ENCODE results near the gene LHFPL3. TPM values are rescaled to one million over a fixed set of nuclear protein-coding genes. Genes with fewer than 3 reads are reported as not detected.
"Not testable (repeated sequence)": the region's sequence is repeated elsewhere in the genome, so short reads cannot be mapped to it uniquely, and the experiment has no call there.

Gene LHFPL3
- not detected in 2 replicates for total RNA-seq

GRCh38 chr7:104328296-104328969, at the start of gene LHFPL3:
TSS of gene LHFPL3 (plus strand) at chr7:104328603.
- DNase-seq (ENCODE audit: low read depth in 2 of 2), result no peak

DNA sequence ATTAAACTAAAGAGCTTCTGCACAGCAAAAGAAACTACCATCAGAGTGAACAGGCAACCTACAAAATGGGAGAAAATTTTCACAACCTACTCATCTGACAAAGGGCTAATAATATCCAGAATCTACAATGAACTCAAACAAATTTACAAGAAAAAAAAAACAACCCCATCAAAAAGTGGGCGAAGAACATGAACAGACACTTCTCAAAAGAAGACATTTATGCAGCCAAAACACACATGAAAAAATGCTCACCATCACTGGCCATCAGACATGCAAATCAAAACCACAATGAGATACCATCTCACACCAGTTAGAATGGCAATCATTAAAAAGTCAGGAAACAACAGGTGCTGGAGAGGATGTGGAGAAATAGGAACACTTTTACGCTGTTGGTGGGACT, 46.7 kb upstream of the LHFPL3 start:
- not testable (repeated sequence) for DNase-seq (ENCODE audit: low read depth in 2 of 2)

GRCh38 chr7:104286839-104287238, 41.6 kb upstream of the LHFPL3 start:
- no peak for DNase-seq (ENCODE audit: low read depth in 2 of 2)

DNA sequence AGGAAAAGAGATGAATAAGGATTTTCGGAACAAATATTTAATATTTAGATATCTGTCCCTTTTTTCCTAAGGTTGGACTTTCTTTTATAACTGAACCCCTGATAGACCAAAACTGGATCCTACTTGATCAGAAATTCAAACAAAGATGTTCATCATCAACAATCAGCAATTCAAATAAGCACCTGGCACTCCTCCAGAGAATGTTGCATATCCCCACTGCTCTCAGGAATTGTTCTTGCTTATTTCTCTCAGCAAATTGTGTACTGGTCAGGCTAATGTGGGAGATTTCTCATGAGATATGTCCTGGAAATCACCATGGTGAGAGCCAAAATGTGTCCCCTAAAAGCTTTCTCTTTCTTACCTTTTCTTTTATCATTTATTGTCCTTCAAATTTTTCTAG, 40.3 kb upstream of the LHFPL3 start:
- no peak for DNase-seq (ENCODE audit: low read depth in 2 of 2)

- DNase-seq (ENCODE audit: low read depth in 2 of 2), result no peak
Observed at GRCh38 chr7:104294291-104294690, 34.1 kb upstream of the LHFPL3 start.

GRCh38 chr7:104296266-104296665, 32.1 kb upstream of the LHFPL3 start:
- no peak for DNase-seq (ENCODE audit: low read depth in 2 of 2)

- no peak for DNase-seq (ENCODE audit: low read depth in 2 of 2)
Observed at GRCh38 chr7:104296900-104297299, 31.5 kb upstream of the LHFPL3 start.

- DNase-seq (ENCODE audit: low read depth in 2 of 2), result no peak
Observed at GRCh38 chr7:104299323-104299722, 29.1 kb upstream of the LHFPL3 start.

DNA sequence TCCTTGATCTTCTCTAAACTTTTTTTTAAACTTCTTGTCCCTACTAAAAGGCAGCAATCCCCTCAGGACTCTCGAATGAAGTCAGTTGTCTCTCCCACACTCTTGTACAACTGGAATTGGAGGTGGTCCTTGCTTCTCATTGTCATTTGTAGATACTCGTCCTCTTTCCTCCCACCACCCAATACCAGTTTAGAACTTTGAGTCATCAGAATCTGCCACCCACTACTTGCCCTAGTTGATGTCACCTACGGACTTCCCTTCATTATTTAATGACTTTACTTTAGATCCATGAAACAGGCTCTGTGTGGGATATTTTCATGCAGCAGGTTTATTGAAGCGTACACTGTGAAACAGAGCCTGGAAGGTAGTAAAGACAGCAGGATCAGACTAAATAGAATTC, 28.6 kb upstream of the LHFPL3 start:
- DNase-seq (ENCODE audit: low read depth in 2 of 2), result no peak

GRCh38 chr7:104306793-104307192, 21.6 kb upstream of the LHFPL3 start:
- DNase-seq (ENCODE audit: low read depth in 2 of 2), result peak in 1 of 2 donors; percentile 5

- no peak for DNase-seq (ENCODE audit: low read depth in 2 of 2)
Observed at GRCh38 chr7:104317948-104318629, 10.3 kb upstream of the LHFPL3 start.

DNA sequence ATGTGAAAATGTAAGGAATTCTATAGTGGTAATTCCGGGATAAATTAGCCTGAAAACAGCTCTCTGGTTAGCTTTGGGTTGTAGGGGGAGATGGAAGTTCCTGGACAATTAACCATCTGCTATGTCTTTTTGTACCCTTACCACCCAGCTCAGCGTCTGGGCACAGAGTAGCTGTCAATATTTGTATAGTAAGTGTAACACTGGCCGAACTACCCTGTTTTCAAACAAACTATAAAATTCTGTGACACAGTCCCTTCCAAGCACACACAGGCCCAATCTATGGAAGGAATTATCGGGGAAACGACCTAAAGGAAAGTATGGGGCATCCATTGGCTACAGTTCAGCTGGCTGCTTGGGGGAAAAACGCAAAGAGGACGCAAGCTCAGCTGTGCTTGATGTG, 869 bp upstream of the LHFPL3 start:
- DNase-seq (ENCODE audit: low read depth in 2 of 2), result no peak

DNA sequence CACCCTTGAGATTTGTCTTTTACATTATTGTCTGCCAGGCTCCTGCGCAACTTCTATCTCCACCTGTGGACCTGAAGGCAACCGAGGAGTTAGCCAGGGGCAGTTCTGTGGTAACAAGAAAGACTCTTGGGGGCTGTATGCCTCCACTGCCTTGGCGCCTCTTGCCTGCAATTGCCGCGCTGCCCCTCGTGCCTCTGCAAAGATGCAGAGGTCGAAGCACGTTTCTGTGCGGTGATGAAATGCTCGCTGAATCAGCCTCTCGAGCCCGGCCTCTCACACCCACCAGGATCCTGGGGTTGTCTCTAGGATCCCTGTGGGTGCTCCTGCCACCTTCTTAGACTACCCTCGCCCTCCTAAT, 486 bp upstream of the LHFPL3 start:
- DNase-seq (ENCODE audit: low read depth in 2 of 2), result no peak

DNA sequence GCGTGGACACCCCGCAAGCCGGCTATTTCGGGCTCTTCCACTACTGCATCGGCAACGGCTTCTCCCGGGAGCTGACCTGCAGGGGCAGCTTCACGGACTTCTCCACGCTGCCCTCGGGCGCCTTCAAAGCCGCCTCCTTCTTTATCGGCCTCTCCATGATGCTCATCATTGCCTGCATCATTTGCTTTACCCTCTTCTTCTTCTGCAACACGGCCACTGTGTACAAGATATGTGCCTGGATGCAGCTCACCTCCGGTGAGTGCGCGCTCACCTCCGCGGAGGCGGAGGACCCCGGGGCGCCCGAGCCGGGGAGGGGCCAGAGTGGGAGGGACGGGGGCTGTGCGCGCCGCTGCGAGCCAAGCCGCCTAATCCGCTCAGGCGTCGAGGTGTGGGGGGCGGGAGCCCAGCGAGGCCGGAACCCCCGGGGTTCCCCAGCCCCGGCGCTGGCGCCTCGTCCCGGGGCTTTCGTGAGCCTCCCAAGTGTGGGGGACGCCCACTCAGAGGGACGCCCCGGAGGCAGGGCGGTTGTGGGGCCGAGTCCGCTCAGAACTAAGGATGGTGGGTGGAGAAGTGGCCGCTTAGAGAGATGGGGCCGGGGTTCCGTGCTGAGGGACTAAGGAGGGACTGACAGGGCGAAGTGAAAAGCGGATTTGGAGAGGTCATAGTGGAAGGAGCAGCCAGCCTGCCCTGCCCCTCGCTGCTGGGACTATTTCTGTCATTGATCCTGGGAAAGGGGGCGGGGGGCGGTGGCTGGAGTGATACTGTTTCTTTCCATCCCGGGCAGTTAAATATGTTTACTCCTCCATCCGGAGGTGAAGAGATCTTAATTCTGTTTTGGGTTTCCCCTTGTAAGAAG, 795 bp downstream of the LHFPL3 start:
- no peak for DNase-seq (ENCODE audit: low read depth in 2 of 2)

DNA sequence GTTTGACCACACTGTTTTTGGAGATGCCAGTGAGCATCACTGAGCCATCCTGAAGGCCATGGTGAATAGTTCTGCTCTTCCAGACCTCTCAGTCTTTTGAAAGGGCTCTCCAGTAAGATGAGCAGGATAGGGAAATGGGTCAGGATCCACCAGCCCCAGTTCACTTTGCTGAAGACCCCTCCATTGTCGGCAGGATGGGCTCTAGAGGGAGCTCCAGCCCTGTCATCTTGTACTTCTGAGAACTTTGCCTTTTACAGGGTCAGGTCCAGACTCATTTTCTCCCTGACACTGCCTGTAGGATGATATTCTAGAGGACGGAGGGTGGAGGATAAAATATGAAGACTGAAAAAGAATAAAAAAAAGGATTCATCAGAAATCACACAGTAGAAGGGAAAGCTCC, 13.1 kb downstream of the LHFPL3 start:
- DNase-seq (ENCODE audit: low read depth in 2 of 2), result peak in 1 of 2 donors; percentile 39

DNA sequence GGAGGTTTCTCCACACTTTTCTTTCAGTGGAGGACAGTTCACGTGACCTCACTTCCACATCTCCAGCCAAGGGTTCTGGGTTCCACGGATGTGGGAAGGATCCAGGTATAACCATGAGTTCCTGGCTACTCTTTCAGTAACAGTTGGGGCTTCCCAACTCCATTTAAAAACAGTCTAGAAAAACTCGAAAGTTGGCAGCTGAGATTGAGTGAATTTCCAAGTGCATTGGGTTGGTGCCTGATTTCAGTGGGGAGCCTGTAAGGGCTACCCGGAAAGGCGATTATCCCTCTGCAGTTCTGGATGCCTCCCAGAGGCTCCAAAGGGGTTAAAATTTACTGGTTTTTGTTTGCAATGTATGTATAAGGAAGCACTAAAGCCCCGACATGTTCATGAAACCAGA, 24.3 kb downstream of the LHFPL3 start:
- DNase-seq (ENCODE audit: low read depth in 2 of 2), result no peak

DNA sequence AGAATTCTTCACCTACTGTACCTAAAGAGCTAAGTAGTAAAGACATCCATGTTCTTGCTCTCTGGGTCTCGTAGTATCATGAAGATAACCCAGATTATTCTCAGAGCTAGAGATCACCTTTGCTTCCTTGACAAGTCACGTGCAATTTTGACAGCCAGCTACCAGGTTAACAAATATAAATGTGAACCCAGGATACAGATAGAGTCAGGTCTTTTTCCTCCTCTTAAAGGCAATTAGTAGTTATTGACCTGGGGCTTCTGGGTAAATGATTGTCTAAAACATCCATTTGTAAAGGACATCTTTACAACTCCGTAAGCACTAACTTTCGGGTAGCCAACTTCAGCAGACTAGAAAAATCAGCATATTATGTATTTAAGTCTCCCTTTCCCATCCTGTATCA, 28.8 kb downstream of the LHFPL3 start:
- no peak for DNase-seq (ENCODE audit: low read depth in 2 of 2)

DNA sequence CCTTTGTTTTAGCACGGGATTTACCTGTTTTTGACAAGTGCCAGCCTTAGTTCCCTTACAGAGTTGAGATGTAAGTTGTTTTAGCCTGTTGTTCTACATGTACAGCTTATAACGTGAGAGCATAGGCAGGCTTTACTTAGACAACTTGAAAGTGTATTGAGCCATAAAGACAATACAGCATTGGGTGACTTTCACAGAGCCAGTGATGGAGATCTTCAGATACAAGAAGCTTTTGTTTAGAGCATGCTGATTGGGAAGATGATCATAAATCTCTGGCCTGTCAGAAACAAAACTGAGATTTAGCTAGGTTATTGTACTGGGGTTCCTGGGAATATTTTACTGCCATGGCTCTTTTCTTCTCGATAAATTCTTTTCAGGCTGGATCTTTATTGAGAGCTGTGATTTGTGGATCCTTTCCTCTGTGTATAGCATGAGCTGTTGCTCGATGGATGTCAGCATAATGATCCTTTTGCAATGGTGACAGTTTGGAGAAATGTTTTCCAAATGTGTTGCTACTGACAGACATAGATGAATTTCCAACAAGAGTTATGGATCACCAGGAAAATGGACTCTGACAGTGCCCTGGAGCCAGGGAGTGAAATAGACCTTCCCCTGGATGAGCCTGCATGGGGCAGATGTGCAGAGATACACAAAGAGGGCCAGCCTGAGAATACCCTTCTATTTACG, 30.2 kb downstream of the LHFPL3 start:
- no peak for DNase-seq (ENCODE audit: low read depth in 2 of 2)

- no peak for DNase-seq (ENCODE audit: low read depth in 2 of 2)
Observed at GRCh38 chr7:104362756-104363155, 34.4 kb downstream of the LHFPL3 start.

GRCh38 chr7:104363355-104363754, 35.0 kb downstream of the LHFPL3 start:
- no peak for DNase-seq (ENCODE audit: low read depth in 2 of 2)

DNA sequence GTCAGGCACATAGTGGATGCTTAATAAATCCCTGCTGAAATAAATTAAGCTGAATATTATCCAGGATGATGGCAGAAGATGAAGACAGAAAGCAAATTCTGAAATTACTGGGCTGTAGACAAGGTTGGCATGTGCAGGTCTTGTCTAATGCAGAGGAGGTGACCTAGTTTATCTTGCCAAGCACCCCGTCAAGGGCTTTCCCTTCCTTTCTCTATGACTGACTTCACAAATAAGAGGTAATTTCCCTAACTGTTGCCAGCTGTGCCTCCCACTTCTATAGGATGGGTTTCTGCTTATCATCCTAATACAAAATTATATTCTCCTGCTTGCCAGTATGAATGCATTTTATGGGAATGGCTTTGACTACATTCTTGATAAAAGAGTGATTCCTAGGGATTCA, 38.0 kb downstream of the LHFPL3 start:
- no peak for DNase-seq (ENCODE audit: low read depth in 2 of 2)

DNA sequence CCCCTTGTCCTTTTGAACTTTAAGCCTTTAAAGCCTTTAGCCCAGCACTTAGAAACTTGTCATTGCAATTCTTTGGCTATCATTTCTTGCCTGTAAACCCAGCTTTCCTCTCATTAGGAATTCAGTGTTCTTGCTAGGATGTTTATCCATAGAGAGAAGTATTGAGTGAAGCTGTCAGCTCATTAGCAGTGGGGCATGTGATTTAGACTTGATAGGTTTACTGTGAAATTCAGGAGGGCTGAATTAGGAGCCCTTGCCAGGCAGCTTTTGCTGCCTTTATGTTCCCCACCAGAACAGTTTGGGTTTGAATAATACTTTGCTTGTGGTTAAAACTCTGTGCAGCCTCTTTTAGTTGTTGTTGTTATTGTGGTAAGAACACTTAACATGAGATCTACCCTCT, 39.5 kb downstream of the LHFPL3 start:
- DNase-seq (ENCODE audit: low read depth in 2 of 2), result no peak

Data from lung microvascular endothelial cell (primary cell).